ENCODE data around the gene LYPLA2.

The LYPLA2 gene

GRCh38 chr1:23795676-23796465 lies 4.9 kb downstream of the LYPLA2 start:
- peak overlapping the region; percentile 98 for H3K27ac ChIP-seq
- TF ChIP-seq CTCF (conservative IDR thresholded peaks at IDR 0.05; ENCODE audit: low read depth) = no peak
- no peak for DNase-seq (ENCODE audit: low spot score)
- CTCF ChIA-PET = interaction anchor here (0.5 to 0.7 kb wide), 2 partner anchors 24 to 55 kb away, joined by 3 read pairs; no protein-coding TSS in a partner anchor
- POLR2A ChIA-PET (ENCODE audit: low non-redundant PET) = interaction anchor here (0.6 kb wide), 1 partner anchor 30 kb away, joined by 5 read pairs; the partner anchor contains the start of gene HMGCL

DNA sequence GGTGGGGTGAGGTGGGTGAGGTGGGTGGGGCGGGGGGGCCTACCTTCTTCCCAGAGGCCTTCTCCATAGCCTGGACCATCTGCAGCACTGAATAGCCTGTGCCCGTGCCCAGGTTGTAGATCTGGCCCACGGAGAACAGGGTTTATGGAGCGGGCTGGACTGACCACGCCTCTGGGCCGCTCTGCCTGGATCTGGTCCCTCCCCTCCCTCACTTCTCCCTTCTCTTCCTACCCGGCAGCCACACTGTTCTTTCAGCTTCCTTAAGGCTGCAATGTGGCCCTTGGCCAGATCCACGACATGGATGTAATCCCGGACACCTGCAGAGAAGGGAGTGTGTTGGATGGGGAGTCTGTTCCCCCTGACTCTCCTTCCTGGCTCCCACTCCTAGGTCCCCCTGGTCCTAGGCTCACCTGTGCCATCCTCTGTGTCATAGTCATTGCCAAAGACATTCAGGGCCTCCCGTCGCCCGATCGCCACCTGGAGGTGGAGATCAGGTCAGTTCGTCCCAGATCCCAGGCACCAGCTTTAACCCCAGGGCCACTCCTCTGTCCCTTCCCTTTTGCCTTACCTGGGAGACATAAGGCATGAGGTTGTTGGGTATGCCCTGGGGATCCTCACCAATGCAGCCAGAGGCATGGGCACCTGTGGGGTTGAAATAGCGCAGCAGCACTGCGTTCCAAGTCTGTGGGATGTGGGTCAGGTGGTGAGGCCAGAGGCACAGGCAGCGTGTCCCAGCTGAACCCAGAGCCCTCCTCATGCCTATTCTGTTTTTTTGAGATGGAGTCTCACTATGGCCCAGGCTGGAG lies 5.7 kb downstream of the LYPLA2 start:
- CTCF ChIA-PET = interaction anchor here (0.5 to 0.9 kb wide), 3 partner anchors 19 to 54 kb away, joined by 3 read pairs; partner anchors contain the start of gene PITHD1
- DNase-seq (ENCODE audit: low spot score) = no peak
- TF ChIP-seq CTCF (conservative IDR thresholded peaks at IDR 0.05; ENCODE audit: low read depth) = no peak
- peak overlapping the region; percentile 98 for H3K27ac ChIP-seq
- POLR2A ChIA-PET (ENCODE audit: low non-redundant PET) = interaction anchor here (0.6 kb wide), 2 partner anchors 29 to 54 kb away, joined by 3 to 5 read pairs; partner anchors contain the start of genes ELOA and HMGCL

DNA sequence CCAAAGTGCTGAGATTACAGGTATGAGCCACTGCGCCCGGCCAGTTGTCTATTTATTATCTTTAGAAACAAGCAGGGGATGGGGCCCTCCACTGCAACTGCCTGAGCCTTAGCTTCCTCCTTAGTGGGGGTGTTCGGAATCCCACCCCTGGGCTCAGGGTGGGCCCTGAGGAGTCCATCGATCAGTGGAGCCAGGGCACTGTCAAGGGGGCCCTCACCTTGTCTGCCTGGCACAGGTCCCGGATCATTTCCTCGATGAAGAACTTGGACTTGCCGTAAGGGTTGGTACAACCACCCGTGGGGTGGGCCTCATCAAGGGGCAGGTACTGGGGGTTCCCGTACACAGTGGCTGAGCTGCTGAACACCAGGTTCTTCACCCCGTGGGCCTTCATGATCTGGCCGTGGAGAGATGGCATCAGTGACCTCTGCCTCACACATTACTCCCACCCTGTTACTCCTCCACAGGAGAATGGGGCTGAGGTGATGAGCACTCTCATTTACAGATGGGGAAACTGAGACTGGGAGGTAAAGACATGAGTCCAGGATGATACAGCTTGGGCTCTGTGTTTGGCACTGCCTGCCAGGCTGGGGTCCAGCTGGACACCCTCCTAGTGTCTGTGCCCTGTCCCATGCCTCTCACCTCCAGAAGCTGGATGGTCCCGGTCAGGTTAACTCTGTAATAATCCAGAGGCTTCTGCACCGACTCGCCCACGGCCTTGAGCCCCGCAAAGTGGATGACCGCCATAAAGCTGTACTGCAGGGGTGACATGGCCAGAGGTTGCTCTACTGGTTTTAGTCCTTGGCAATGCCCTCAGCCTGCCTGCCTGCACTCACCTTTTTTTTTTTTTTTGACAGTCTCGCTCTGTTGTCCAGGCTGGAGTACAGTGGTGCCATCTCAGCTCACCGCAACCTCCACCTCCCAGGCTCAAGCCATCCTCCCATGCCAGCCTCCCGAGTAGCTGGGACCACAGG lies 6.8 kb downstream of the LYPLA2 start:
- no peak for DNase-seq (ENCODE audit: low spot score)
- TF ChIP-seq CTCF (conservative IDR thresholded peaks at IDR 0.05; ENCODE audit: low read depth) = no peak
- peak overlapping the region; percentile 98 for H3K27ac ChIP-seq
- ChIA-PET CTCF (interaction anchor here (0.9 to 1.2 kb wide), 2 partner anchors 20 to 26 kb away, joined by 3 to 7 read pairs; partner anchors contain the start of gene PITHD1), POLR2A (ENCODE audit: low non-redundant PET) (interaction anchor here (0.6 to 0.7 kb wide), 2 partner anchors 43 to 55 kb away, joined by 3 to 4 read pairs; partner anchors contain the start of gene ELOA)

- TF ChIP-seq CTCF (conservative IDR thresholded peaks at IDR 0.05; ENCODE audit: low read depth) = no peak
- ChIA-PET CTCF (interaction anchor here (0.5 to 1.2 kb wide), 2 partner anchors 27 to 102 kb away, joined by 3 to 7 read pairs; no protein-coding TSS in a partner anchor), POLR2A (ENCODE audit: low non-redundant PET) (interaction anchor here (0.7 to 1.7 kb wide), 3 partner anchors 9 to 44 kb away, joined by 3 to 5 read pairs (median 4); no protein-coding TSS in a partner anchor)
- peak overlapping the region; percentile 98 for H3K27ac ChIP-seq
- DNase-seq (ENCODE audit: low spot score) = no peak
Observed at GRCh38 chr1:23798662-23799142, 7.8 kb downstream of the LYPLA2 start.

DNA sequence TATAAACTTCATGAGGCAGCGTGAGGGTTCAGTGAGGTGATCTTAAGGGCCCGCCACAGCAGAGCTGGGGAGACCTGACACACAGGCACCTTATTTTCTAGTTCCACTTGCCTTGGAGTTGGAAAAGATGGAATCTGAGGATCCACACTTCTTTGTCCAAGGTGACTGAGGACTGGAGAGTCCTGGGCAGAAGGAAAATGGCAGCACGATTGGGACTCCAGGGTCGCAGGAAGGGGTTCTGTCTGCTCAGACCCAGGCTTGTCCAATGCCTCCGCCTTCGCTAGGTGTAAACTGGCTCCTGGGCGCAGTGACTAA lies 8.3 kb downstream of the LYPLA2 start:
- no peak for DNase-seq (ENCODE audit: low spot score)
- H3K27ac ChIP-seq = peak overlapping the region; percentile 98
- POLR2A ChIA-PET (ENCODE audit: low non-redundant PET) = interaction anchor here (0.8 to 2.9 kb wide), 5 partner anchors 10 to 27 kb away, joined by 3 to 15 read pairs (median 5); partner anchors contain the start of gene PITHD1
- CTCF ChIA-PET = interaction anchor here (0.5 kb wide), 2 partner anchors 78 to 102 kb away, joined by 3 to 4 read pairs; no protein-coding TSS in a partner anchor
- TF ChIP-seq CTCF (conservative IDR thresholded peaks at IDR 0.05; ENCODE audit: low read depth) = no peak
